ENCODE measurements around the gene PYROXD2.

Gene PYROXD2

DNA sequence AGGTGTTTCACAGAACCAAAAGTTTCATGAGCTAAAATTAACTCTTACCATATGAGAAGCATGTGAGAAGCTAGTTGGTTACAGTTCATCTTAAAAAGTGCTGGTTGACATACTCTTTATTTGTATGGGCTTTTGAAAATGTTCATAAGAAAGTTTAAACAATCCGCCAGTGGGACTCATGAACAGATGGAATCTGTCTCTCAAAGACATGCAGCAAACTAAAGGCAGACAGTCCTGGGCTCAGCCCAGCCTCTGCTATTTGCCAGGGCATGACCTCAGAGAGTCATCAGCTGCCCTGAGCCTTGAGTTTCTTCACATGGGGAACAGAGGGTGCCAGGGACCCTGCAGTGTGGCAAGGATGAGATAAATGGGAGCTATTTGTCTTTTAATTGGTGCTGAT lies 3.2 kb downstream of the PYROXD2 start:
- DNase-seq = no peak

DNA sequence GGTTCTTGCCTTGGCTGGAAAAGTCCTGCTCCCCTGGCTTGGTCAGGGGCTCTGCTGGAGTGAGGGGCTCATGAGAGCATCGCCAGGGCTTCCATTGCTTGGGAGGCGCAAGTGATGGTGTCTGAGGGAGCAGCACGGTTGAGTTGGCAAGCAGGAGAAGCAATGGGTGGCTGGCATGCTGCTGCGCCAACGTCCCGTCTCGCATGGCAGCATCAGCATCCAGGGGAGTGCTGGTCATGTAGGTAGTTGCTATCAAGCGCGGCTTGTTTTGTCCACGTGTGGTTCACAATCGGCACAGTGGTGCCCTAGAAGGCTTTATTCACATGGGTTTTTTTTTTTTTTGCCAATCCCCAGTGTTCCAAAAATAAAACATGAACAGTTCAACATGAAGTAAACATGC lies 3.8 kb downstream of the PYROXD2 start:
- DNase-seq = no peak

GRCh38 chr10:98410759-98411158 lies 4.2 kb downstream of the PYROXD2 start:
- DNase-seq = no peak

DNA sequence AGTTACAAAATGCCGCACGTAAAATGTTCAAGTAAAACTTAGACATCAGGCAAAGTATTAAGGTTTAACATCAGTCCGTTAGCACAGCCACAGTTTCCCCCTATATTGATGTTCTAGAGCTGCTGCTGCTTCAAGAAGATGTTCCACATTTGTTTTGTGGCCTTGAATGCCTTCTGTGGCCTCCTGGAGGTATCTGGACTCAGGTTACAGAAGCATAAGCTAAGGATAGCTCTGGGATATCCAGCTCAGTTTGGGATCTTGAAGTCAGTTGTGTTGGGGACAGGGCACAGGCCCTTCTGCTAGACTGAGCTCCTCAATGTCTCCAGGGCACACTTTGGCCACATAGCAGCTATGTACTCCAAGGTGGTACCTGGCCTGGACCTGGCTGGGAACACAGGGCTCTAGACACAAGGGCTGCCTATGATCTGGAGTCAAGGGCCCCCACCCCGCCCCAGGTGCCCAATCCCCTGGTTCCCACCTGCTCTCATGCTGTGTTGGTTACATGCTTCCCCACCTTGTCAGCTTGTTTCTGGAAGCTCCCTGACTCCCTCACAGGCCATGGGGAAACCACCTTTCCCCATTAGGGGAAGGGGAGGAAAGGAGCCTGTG lies 4.7 kb downstream of the PYROXD2 start:
- DNase-seq = no peak

GRCh38 chr10:98408799-98409198 lies 6.2 kb downstream of the PYROXD2 start:
- DNase-seq = no peak

GRCh38 chr10:98407744-98408241 lies 7.2 kb downstream of the PYROXD2 start:
- DNase-seq = no peak

DNA sequence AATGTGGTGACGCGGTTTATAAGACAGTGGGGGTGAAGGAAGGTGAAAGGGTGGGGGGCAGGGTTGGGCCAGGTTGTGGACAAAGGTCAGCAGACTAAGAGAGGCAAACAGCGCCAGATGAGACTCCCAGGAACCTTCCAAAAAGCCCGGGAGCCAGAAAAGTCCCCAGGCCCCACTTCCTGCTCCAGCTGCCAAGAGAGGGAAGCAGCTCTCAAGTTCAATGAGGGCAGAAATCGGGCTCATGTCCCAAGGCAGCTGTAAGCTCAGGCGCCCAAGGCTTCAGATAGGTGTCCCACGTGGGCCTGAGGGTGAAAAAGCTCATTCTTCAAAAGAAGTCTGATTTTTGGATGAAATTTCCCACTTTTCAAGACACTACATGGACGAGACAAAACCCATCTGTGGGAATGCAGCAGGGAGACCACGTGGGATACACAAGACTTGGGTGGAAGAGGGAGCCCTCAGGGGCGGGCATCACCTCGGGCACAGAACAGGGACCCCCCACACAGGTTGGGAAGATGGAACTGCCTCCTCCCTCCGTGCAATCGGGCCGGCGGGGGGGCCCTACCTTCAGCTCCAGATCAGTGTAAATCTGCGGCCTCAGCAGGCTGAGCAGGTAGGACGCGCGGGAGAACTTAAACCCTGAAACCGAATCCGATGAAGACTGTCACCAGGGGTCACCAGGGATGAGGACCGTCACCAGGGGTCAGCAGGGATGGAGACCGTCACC lies 7.8 kb downstream of the PYROXD2 start:
- DNase-seq = no peak

DNA sequence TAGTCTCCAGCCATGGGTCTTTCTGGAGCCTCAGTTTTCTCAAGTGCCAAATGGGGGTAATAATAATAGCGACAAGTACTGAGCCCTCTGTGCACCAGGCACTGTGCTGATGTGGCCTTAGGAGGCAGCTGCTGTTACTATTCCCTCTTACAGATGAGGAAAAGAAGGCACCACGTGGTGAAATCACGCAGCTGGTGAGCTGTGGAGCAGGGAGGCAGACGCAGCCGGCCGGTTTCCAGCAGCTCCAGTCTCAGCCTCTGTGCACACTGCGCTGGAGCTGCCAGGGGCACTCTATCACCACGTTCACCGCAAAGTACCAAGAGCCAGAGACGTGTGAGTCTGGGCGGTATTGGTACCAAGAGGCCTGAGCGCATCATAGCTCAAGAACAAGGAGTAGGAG lies 9.6 kb downstream of the PYROXD2 start:
- DNase-seq = no peak

- no peak for DNase-seq
These were observed 10.2 kb downstream of the PYROXD2 start for GRCh38 chr10:98404571-98405359.

DNA sequence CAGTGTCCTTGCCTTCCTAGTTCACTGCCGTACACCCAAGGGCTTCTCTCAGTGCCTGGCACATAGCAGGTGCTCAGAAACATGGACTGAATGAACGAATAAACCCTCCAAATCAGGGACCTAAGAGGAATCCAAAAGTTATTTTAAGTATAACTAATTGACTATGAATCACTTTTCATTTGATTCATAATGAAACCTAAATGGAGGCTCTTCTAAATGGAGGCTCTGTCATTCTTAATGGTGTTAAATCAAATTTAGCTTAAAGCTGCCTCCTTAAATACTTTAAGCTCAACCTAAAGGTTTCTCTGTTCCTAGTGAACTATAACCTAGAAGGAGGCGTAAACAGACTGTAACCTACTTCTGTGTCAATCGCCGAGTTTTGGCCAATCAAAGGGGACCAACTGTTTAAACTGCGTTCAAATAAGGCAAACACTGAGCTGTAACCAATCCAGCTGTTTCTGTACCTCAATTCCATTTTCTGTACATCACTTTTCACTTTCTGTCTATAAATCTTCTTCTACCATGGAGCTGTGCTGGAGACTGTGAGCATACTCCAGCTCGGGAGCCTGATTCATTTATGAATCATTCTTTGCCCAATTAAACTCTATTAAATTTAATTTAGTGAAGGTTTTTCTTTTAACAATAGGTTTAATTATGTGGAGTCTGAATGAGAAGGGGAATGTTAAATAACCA lies 11.0 kb downstream of the PYROXD2 start:
- no peak for DNase-seq

GRCh38 chr10:98402931-98403718 lies 11.9 kb downstream of the PYROXD2 start:
- DNase-seq = no peak

GRCh38 chr10:98402478-98402877 lies 12.5 kb downstream of the PYROXD2 start:
- DNase-seq = no peak

DNA sequence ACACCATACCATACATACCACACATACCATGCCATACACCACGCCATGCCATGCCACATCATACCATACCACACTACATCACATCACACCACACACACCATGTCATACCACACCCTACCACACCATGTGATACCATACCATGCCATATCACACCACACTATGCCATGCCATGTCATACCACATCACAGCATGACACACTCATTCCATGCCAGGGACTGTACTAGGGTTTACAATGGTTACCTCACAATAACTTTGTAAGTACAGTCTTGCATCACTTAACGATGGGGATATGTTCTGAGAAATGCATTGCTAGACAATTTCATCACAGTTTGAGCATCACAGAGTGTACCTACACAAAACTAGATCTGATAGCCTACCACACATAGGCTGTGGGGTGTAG lies 14.5 kb downstream of the PYROXD2 start:
- no peak for DNase-seq

GRCh38 chr10:98399784-98400183 lies 15.2 kb downstream of the PYROXD2 start:
- DNase-seq = no peak

GRCh38 chr10:98397089-98397600 lies 17.8 kb downstream of the PYROXD2 start:
- DNase-seq = no peak

DNA sequence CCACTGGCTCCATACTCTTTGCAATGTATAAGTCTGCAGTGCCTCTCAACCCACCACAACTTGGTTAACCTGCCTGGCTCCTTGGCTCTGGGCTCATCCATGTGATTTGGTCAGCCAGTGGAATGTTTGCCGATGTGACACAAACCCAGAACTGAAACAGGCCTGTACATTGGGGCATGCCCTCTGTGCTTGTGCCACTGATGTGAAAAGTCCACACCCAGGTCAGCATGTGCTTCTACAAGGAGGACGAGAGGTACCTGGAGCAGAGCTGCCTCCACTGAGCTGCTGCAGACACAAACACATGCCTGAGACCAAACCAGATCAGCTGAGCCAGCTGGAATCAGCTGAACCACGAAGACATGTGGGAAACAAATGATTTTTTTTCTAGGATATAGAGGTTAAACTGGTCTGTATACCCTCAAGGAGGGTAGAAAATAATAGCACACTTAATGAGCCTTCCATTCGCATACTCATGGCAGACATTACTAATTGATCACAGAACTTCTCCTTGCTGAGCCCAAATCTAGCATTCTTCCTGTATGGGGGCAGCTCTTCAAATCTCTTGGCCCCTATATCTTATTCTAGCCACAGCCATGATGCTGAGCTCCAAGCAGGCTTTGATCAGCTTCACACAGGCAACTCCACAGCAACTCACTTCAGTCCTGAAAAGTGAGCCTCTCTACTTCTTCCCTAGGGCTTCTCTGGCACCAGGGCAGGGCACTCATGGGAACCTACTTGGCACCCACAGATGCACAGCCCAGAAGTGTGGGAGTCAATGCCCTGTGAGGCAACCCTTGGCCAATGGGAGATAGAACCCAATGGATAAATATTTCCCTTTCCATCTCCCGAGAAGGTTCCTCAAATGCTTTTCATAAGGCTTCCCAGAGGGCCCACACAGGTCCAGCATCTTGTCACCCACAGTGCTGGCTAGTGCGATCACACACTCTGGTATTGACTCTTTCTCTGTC lies 18.6 kb downstream of the PYROXD2 start:
- no peak for DNase-seq

DNA sequence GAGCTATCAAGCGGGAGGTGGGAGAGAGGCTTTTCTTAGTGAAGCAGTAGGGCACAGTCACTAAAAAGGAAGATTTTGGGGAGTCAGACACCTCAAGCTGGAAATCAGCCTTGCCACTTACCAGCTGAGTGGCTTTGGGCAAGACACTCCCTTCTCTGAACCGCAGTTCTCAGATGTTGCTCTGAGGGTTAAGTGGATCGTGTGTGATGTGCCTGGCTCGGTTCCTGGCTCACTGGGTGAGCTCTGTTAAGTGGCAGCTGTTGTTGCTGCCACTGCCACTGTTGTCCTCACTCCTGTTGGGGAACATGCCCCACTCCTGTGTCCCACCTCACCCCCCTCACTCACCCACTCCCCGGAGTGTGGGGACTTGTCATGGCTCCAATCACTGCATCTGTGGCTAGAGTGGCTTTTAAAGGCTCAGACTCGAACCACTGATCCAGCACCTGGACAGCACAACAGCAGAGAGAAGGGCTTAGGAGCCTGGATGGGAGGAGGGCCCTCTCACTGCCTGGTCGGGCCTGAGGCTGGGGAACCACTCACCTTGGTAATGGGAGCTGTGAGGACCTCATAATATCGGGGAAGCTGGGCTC lies 20.0 kb downstream of the PYROXD2 start:
- no peak for DNase-seq

GRCh38 chr10:98391578-98391991 lies 23.4 kb downstream of the PYROXD2 start:
- no peak for DNase-seq

GRCh38 chr10:98391065-98391464 lies 23.9 kb downstream of the PYROXD2 start:
- DNase-seq = no peak

GRCh38 chr10:98390406-98390805 lies 24.6 kb downstream of the PYROXD2 start:
- no peak for DNase-seq
